ENCODE data around the gene TTLL5.

The TTLL5 gene

GRCh38 chr14:75996488-75996887, 335.4 kb downstream of the TTLL5 start:
- DNase-seq, result no peak

DNA sequence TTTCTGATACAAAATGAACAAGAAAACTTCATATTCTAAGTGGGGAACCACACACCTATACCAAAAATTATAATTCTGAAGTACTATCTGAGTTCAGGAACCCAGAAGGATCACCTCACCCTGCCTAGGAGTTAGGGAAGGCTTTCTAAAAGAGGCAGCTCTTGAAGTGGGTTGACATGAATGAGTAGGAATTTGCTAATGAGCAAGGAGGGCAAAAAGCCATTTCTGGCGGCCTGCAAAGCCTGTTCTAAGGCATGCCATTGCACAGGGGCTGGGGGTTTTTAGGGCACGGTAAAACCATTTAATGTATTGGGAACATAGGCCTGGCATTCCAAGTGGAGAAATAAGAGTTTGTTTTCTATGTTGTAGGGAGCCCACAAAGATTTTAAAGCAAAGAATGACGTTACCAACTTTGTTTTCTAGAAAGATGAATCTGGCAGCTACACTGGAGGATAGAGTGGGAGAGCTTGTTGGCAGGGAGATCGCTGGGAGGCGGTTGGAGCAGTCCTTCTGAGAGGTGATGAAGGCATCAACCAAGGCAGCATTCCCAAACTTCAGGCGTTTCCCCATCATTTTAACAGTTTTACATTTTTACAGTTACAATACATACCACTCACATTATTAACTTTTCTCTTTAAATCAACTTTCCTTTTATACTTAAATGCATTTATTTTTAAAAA, 338.6 kb downstream of the TTLL5 start:
- DNase-seq, result no peak

DNA sequence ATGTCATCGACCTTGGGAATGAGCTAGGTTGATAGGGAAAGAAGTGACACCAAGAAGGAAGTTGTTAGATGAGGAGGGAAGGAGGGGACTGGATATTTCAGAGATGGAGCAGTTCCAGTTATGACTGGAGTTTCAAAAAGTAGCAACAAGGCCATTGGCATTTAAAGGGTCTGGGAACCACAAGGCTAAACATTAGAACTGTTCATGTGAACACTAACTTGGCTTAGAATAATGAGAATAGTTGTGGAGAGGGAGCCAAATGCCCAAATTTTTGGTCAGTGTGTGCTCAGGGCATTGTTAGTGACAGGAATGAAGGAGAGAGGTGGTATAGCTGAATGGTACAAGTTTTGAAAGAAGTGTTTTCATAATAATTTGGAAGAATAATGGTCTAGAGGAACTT, 341.3 kb downstream of the TTLL5 start:
- no peak for DNase-seq

Data from NCI-H146 (cell line).